Endothelial cell of hepatic sinusoid (primary cell): ENCODE results near the gene TBC1D20.
"Not testable (repeated sequence)": the region's sequence is repeated elsewhere in the genome, so short reads cannot be mapped to it uniquely, and the experiment has no call there.

ENCODE experiments used
- in situ Hi-C: cut with HindIII; loops from 2 replicates; pipeline ENCODE4 v1.10.0; 2017; ENCODE audit warnings: low sequenced_read_pairs

The TBC1D20 gene

GRCh38 chr20:462199-462991 lies at the start of gene TBC1D20:
Gene TBC1D20 (minus strand): TSS chr20:462533. CDS start chr20:462405, 128 bp downstream.
- in situ Hi-C loops, result no loop called here

GRCh38 chr20:510328-511057 lies 48.2 kb upstream of the TBC1D20 start:
- in situ Hi-C loops, result not testable (repeated sequence)

GRCh38 chr20:508364-508787 lies 46.0 kb upstream of the TBC1D20 start:
- in situ Hi-C loops, result not testable (repeated sequence)

- in situ Hi-C loops, result no loop called here
Observed at GRCh38 chr20:507761-508332, 45.5 kb upstream of the TBC1D20 start.

GRCh38 chr20:507006-507758 lies 44.8 kb upstream of the TBC1D20 start:
- in situ Hi-C loops, result no loop called here

- in situ Hi-C loops, result no loop called here
Observed at GRCh38 chr20:504632-505075, 42.3 kb upstream of the TBC1D20 start.

GRCh38 chr20:503048-503737 lies 40.9 kb upstream of the TBC1D20 start:
- in situ Hi-C loops, result no loop called here

GRCh38 chr20:497979-498378 lies 35.6 kb upstream of the TBC1D20 start:
- in situ Hi-C loops, result no loop called here

- in situ Hi-C loops, result no loop called here
Observed at GRCh38 chr20:496126-496696, 33.9 kb upstream of the TBC1D20 start.

- in situ Hi-C loops, result no loop called here
Observed at GRCh38 chr20:492159-492558, 29.8 kb upstream of the TBC1D20 start.

- in situ Hi-C loops, result no loop called here
Observed at GRCh38 chr20:487655-488054, 25.3 kb upstream of the TBC1D20 start.

GRCh38 chr20:483815-484644 lies 21.7 kb upstream of the TBC1D20 start:
- in situ Hi-C loops, result no loop called here

GRCh38 chr20:481167-481566 lies 18.8 kb upstream of the TBC1D20 start:
- in situ Hi-C loops, result no loop called here

GRCh38 chr20:480044-480443 lies 17.7 kb upstream of the TBC1D20 start:
- in situ Hi-C loops, result no loop called here

- in situ Hi-C loops, result no loop called here
Observed at GRCh38 chr20:479487-479886, 17.2 kb upstream of the TBC1D20 start.

GRCh38 chr20:478949-479429 lies 16.7 kb upstream of the TBC1D20 start:
- in situ Hi-C loops, result no loop called here

- in situ Hi-C loops, result no loop called here
Observed at GRCh38 chr20:478010-478948, 15.9 kb upstream of the TBC1D20 start.
